Mesendoderm (in vitro differentiated cells): Measurements from ENCODE around the gene AREL1.

ENCODE experiments used
- DNase-seq: peaks from one replicate; pipeline ENCODE4 v3.0.0; 2013
- H2AK5ac ChIP-seq: 2 replicates; pipeline ENCODE4 v1.6.1; 2013; ENCODE audit warnings: low read length, inconsistent platforms
- H2BK120ac ChIP-seq: 2 replicates; pipeline ENCODE4 v1.6.1; 2013; ENCODE audit warnings: low read depth, mild to moderate bottlenecking, low read length, moderate library complexity, mixed read lengths
- H2BK15ac ChIP-seq: replicated peaks from 2 replicates; pipeline ENCODE4 v1.6.1; 2013; ENCODE audit warnings: low read depth, mild to moderate bottlenecking, moderate library complexity
- H2BK5ac ChIP-seq: 2 replicates; pipeline ENCODE4 v1.6.1; 2013; ENCODE audit warnings: low read length, inconsistent platforms
- H3K18ac ChIP-seq: 2 replicates; pipeline ENCODE4 v1.6.1; 2013; ENCODE audit warnings: mild to moderate bottlenecking, low read length, mixed read lengths
- H3K23ac ChIP-seq: one replicate; pipeline ENCODE4 v1.6.1; 2013; ENCODE audit warnings: low read length
- H3K27ac ChIP-seq: 2 replicates; pipeline ENCODE4 v1.5.1; 2013; ENCODE audit warnings: low read depth, mild to moderate bottlenecking, inconsistent platforms, low read length, moderate library complexity
- H3K27me3 ChIP-seq: 2 replicates; pipeline ENCODE4 v1.6.1; 2013; ENCODE audit warnings: low read length, control low read depth, mild to moderate bottlenecking, inconsistent platforms; ENCODE audit not compliant: insufficient read depth, poor library complexity
- H3K36me3 ChIP-seq: 2 replicates; pipeline ENCODE4 v1.6.1; 2013; ENCODE audit warnings: low read length, inconsistent platforms; ENCODE audit not compliant: control insufficient read depth, insufficient read depth
- H3K4ac ChIP-seq: one replicate; pipeline ENCODE4 v1.6.1; 2013; ENCODE audit warnings: low read depth, mild to moderate bottlenecking, low read length, moderate library complexity
- H3K4me1 ChIP-seq: 2 replicates; pipeline ENCODE4 v1.6.1; 2013; ENCODE audit warnings: low read depth, low read length, inconsistent platforms; ENCODE audit not compliant: control insufficient read depth
- H3K4me2 ChIP-seq: 2 replicates; pipeline ENCODE4 v1.6.1; 2013; ENCODE audit warnings: low read length
- H3K4me3 ChIP-seq: 2 replicates; pipeline ENCODE4 v1.5.1; 2013; ENCODE audit warnings: mild to moderate bottlenecking, low read length
- H3K56ac ChIP-seq: one replicate; pipeline ENCODE4 v1.6.1; 2013; ENCODE audit warnings: low read length
- H3K79me1 ChIP-seq: 2 replicates; pipeline ENCODE4 v1.6.1; 2013; ENCODE audit warnings: low read length, inconsistent platforms
- H3K79me2 ChIP-seq: 2 replicates; pipeline ENCODE4 v1.6.1; 2013; ENCODE audit warnings: mild to moderate bottlenecking, low read length; ENCODE audit not compliant: control insufficient read depth, insufficient read depth
- H3K9ac ChIP-seq: 2 replicates; pipeline ENCODE4 v1.6.1; 2013; ENCODE audit warnings: low read length, inconsistent platforms
- H4K5ac ChIP-seq: one replicate; pipeline ENCODE4 v1.6.1; 2013; ENCODE audit warnings: low read length
- H4K8ac ChIP-seq: one replicate; pipeline ENCODE4 v1.6.1; 2013; ENCODE audit warnings: low read depth, mild to moderate bottlenecking, control low read depth, low read length, moderate library complexity
- WGBS: extraction: QIAGEN DNeasy Blood & Tissue Kit; methylation state at CpG from one replicate; pipeline ENCODE4 v1.1.7; 2013; ENCODE audit warnings: low lambda C conversion rate, missing lambda C conversion rate; ENCODE audit not compliant: insufficient coverage; ENCODE audit errors: extremely low coverage; 5-methylcytosine and 5-hydroxymethylcytosine counted together

The AREL1 gene

DNA sequence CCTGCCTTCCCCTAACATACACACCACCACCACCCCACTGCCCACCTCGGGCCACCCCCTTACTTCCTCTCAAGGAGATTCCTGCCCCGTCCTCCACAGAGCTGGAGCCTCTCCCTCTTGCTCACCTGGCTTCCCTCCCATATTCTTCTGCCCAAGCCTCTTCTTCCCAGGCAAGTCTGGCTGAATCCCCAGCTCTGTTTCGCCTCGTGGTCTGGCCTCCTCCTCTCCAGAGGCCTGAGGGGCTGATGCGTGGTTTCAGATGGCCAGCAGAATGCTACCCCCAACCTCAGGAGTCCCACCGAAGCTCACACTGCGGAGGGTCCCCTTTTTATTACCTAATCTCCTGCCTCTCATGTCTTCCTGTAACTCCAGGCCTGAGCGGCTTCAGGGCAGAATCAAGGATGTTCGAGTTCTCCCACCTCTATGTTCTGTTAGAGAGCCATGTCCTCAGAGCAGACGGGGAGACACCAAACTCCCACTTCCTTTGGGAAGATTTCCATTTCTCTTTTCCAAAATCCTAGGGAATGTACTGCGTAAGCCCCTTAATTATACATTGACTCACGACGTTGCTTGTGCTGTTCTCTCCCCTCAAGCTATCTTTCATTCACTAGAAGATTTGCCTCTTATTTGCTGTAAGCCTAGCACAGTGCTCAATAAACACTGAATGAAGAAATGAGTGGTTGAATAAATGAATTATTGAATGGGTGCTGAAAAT is 67.0 kb downstream of the AREL1 start:
- H3K4me2 ChIP-seq: no peak overlapping the region
- no peaks in the 10 kb centered on the region for H3K36me3 ChIP-seq
- no peak overlapping the region for H4K5ac ChIP-seq
- H3K56ac ChIP-seq: peak overlapping the region; percentile 7
- no peak overlapping the region for H2BK5ac ChIP-seq
- no peak overlapping the region for H3K27ac ChIP-seq
- no peak overlapping the region for H2BK15ac ChIP-seq
- H3K4me1 ChIP-seq: no peaks in the 10 kb centered on the region
- H3K4me3 ChIP-seq: no peak overlapping the region
- no peak overlapping the region for H3K18ac ChIP-seq
- WGBS: no CpG with 5 or more reads among the region's 13 CpGs
- H2BK120ac ChIP-seq: no peak overlapping the region
- no peak for DNase-seq
- H3K79me2 ChIP-seq: no peaks in the 10 kb centered on the region
- H4K8ac ChIP-seq: no peak overlapping the region
- no peak overlapping the region for H2AK5ac ChIP-seq
- H3K9ac ChIP-seq: no peak overlapping the region
- H3K27me3 ChIP-seq: no peaks in the 10 kb centered on the region
- no peak overlapping the region for H3K4ac ChIP-seq
- H3K23ac ChIP-seq: no peak overlapping the region
- no peaks in the 10 kb centered on the region for H3K79me1 ChIP-seq

DNA sequence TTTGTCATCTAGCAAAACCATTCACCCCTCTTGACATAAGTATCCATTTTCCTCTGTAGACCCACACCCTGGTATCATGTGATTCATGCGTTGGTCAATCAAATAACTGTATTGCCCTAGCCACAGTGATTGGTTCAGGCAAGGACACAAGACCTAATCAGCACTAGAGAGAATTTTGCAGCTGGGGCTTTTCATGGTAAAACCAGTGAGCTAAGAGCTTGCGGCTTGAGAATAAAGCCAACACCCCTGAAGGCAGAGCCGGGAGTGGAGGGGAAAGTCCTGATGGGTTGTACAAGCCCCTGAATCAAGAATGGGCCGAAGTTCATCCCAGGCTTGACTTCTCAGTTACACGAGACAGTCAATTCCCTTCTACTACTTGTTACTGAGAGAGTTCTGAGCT is 67.6 kb downstream of the AREL1 start:
- H2BK15ac ChIP-seq: no peak overlapping the region
- H3K4me2 ChIP-seq: no peak overlapping the region
- no peak overlapping the region for H4K5ac ChIP-seq
- no CpG with 5 or more reads among the region's 5 CpGs for WGBS
- H3K4ac ChIP-seq: no peak overlapping the region
- no peaks in the 10 kb centered on the region for H3K4me1 ChIP-seq
- no peak overlapping the region for H3K4me3 ChIP-seq
- no peak overlapping the region for H3K56ac ChIP-seq
- H3K9ac ChIP-seq: no peak overlapping the region
- no peaks in the 10 kb centered on the region for H3K36me3 ChIP-seq
- no peak overlapping the region for H2AK5ac ChIP-seq
- no peaks in the 10 kb centered on the region for H3K79me1 ChIP-seq
- no peak overlapping the region for H2BK120ac ChIP-seq
- no peak overlapping the region for H3K27ac ChIP-seq
- H3K27me3 ChIP-seq: no peaks in the 10 kb centered on the region
- DNase-seq: no peak
- no peak overlapping the region for H3K18ac ChIP-seq
- no peak overlapping the region for H4K8ac ChIP-seq
- H2BK5ac ChIP-seq: no peak overlapping the region
- H3K79me2 ChIP-seq: no peaks in the 10 kb centered on the region
- H3K23ac ChIP-seq: no peak overlapping the region

DNA sequence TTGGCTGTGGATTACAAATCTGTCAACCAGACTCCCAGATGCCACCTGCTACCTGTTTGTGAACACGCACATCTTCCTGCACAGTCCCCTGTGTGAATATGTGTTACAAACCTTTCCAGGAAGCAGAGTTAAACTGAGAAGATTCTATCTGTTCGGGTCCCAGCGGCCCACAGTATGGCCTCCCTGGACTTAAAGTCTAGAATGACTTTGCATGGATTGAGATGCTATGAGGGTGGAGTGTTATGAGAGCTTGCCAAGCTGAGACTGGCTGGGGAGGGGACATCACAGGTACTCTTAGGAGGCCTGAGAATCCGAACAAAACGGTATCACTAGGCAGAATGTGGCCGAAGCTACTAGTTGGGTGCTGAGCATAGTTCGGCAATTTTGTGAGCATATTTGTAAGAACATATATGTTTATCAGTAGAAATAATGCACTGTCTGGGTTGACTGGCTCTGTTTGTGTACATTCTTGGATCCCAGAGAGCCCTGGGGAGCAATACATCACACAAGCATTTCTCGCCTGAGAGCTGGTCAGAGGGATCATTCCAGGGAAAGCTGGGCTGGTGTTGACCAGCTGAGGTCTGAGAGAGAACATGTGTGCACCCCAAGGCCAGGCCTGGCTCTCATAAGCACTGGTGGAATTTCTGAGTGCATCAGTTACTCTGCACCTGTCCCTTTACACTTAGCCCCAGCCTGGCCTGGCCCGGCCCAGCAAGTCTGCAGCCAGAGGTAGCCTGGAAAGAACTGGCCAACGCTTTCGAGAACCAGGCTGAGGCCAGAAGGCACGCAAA is 71.1 kb downstream of the AREL1 start:
- no peak overlapping the region for H3K4me3 ChIP-seq
- no peaks in the 10 kb centered on the region for H3K79me2 ChIP-seq
- no peak overlapping the region for H3K23ac ChIP-seq
- no peak overlapping the region for H2BK5ac ChIP-seq
- no peaks in the 10 kb centered on the region for H3K36me3 ChIP-seq
- H3K18ac ChIP-seq: no peak overlapping the region
- H4K5ac ChIP-seq: no peak overlapping the region
- no peaks in the 10 kb centered on the region for H3K79me1 ChIP-seq
- H2BK120ac ChIP-seq: no peak overlapping the region
- H2BK15ac ChIP-seq: no peak overlapping the region
- no peak for DNase-seq
- no CpG with 5 or more reads among the region's 12 CpGs for WGBS
- no peak overlapping the region for H3K9ac ChIP-seq
- H3K56ac ChIP-seq: no peak overlapping the region
- H3K4me1 ChIP-seq: peaks cover 8% of the 10 kb centered on the region
- no peak overlapping the region for H3K27ac ChIP-seq
- no peak overlapping the region for H3K4ac ChIP-seq
- no peaks in the 10 kb centered on the region for H3K27me3 ChIP-seq
- H4K8ac ChIP-seq: no peak overlapping the region
- H3K4me2 ChIP-seq: no peak overlapping the region
- no peak overlapping the region for H2AK5ac ChIP-seq

DNA sequence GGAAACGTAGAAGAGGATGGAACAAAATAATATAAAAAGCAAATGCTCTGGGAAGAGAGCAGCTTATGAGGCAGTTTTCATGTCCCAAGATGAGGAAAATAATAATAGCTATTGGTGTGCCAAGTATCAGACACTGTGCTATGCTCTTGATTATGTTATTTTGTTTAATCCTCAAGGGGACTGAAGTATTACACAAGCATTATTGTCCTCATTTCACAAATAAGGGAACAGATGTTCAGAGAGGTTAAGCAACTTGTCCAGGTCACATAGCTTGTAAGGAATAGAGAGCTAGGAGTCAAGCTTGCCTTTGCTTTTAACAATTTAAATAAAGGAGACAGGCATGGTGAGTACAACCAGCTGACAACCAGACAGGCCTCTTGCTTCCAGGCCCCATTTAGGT is 73.9 kb downstream of the AREL1 start:
- Histone ChIP-seq H2AK5ac (no peak overlapping the region), H3K9ac (no peak overlapping the region), H4K8ac (no peak overlapping the region), H4K5ac (no peak overlapping the region), H3K56ac (no peak overlapping the region), H2BK120ac (no peak overlapping the region), H3K79me1 (no peaks in the 10 kb centered on the region), H3K36me3 (no peaks in the 10 kb centered on the region), H3K4me1 (peaks cover 17% of the 10 kb centered on the region), H3K23ac (no peak overlapping the region), H2BK5ac (no peak overlapping the region), H2BK15ac (no peak overlapping the region), H3K18ac (no peak overlapping the region), H3K4ac (no peak overlapping the region), H3K4me3 (no peak overlapping the region), H3K27me3 (no peaks in the 10 kb centered on the region), H3K4me2 (no peak overlapping the region), H3K79me2 (no peaks in the 10 kb centered on the region), H3K27ac (no peak overlapping the region)
- no peak for DNase-seq
- WGBS: no CpG with 5 or more reads among the region's 1 CpG

DNA sequence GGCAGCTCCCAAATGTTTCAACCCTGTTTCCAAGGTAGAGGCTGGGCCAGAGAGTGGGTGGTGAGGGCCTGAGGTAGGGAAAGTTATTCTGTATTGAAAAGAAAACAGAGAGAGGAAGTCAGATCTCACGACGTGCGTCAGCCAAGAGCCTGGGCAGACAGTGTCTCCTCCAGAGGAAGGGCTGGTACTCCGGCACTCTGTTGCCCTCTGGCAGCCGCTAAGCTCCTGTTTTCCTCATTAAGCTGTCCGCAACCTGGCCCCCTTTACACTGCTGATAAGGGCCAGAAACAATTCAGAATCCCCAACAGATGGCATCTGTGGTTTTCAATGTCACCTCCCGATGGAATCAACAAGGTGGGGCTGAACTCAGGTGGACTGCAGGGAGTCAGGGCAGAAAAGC is 74.8 kb downstream of the AREL1 start:
- H3K4me2 ChIP-seq: no peak overlapping the region
- H3K4ac ChIP-seq: no peak overlapping the region
- H3K27me3 ChIP-seq: no peaks in the 10 kb centered on the region
- no peak overlapping the region for H3K56ac ChIP-seq
- no peak overlapping the region for H2BK120ac ChIP-seq
- H3K18ac ChIP-seq: no peak overlapping the region
- no peak overlapping the region for H4K8ac ChIP-seq
- no peaks in the 10 kb centered on the region for H3K79me2 ChIP-seq
- H3K4me1 ChIP-seq: peaks cover 17% of the 10 kb centered on the region
- no peak overlapping the region for H4K5ac ChIP-seq
- H3K23ac ChIP-seq: no peak overlapping the region
- no peaks in the 10 kb centered on the region for H3K36me3 ChIP-seq
- no peak overlapping the region for H2BK15ac ChIP-seq
- no peak overlapping the region for H3K9ac ChIP-seq
- no peak overlapping the region for H3K4me3 ChIP-seq
- H2AK5ac ChIP-seq: no peak overlapping the region
- WGBS: no CpG with 5 or more reads among the region's 7 CpGs
- H2BK5ac ChIP-seq: no peak overlapping the region
- no peaks in the 10 kb centered on the region for H3K79me1 ChIP-seq
- peak; percentile 57 for DNase-seq
- H3K27ac ChIP-seq: no peak overlapping the region
